Common myeloid progenitor, CD34-positive (primary cell): ENCODE results near the gene ATOSA.

ENCODE experiments used
- CTCF ChIA-PET: fragments of 350-600 bp; sonication (Branson Sonifier 250); formaldehyde crosslinking; loops from one replicate; lab custom pipeline; 2021; ENCODE audit warnings: antibody characterized with exemption; lab: Charles Lee
- POLR2A ChIA-PET: fragments of 350-600 bp; sonication (Branson Sonifier 250); formaldehyde crosslinking; loops from one replicate; lab custom pipeline; 2021; ENCODE audit warnings: antibody characterized with exemption; lab: Charles Lee
- DNase-seq, 3 donors: peaks; one replicate each; pipeline versions ENCODE4 v3.0.0 to v3.0.0-alpha.2; 2013
- H3K27ac ChIP-seq, 2 experiments: 1 replicate in 1 of 2; 2 replicates in 1 of 2; pipeline ENCODE4 v1.7.0; 2013; ENCODE audit warnings: inconsistent platforms in 2 of 2, low read length in 2 of 2, mild to moderate bottlenecking in 2 of 2, low read depth in 1 of 2, moderate library complexity in 1 of 2; ENCODE audit not compliant: severe bottlenecking in 2 of 2, insufficient read depth in 1 of 2, poor library complexity in 1 of 2
- H3K27me3 ChIP-seq, 5 experiments: replicated peaks in 2 of 5; 1 replicate in 3 of 5; 2 replicates in 2 of 5; pipeline versions ENCODE4 v1.6.1 to v1.7.0; 2013; ENCODE audit warnings: low read length in 4 of 5, mild to moderate bottlenecking in 2 of 5, moderate library complexity in 2 of 5, inconsistent platforms in 1 of 5; ENCODE audit not compliant: insufficient read depth in 5 of 5, control insufficient read depth in 4 of 5
- H3K36me3 ChIP-seq, 4 experiments: 1 replicate in 2 of 4; 2 replicates in 2 of 4; pipeline versions ENCODE4 v1.6.1 to v1.7.0; 2013; ENCODE audit warnings: low read length in 3 of 4, control low read depth in 1 of 4, mild to moderate bottlenecking in 1 of 4; ENCODE audit not compliant: control insufficient read depth in 4 of 4, insufficient read depth in 4 of 4
- H3K4me1 ChIP-seq, 4 experiments: 1 replicate in 3 of 4; 2 replicates in 1 of 4; pipeline versions ENCODE4 v1.6.1 to v1.7.1; 2013; ENCODE audit warnings: low read length in 3 of 4, mild to moderate bottlenecking in 3 of 4, control low read depth in 1 of 4, inconsistent platforms in 1 of 4, moderate library complexity in 1 of 4; ENCODE audit not compliant: control insufficient read depth in 4 of 4, insufficient read depth in 4 of 4; ENCODE audit errors: control extremely low read depth in 1 of 4
- H3K4me3 ChIP-seq, 7 experiments: 1 replicate in 4 of 7; 2 replicates in 3 of 7; pipeline versions ENCODE4 v1.5.1 to v1.7.0; 2013; ENCODE audit warnings: mild to moderate bottlenecking in 7 of 7, low read length in 6 of 7, moderate library complexity in 6 of 7, inconsistent platforms in 2 of 7, low read depth in 2 of 7, control low read depth in 1 of 7; ENCODE audit not compliant: insufficient read depth in 4 of 7, control insufficient read depth in 1 of 7; ENCODE audit errors: extremely low read depth in 1 of 7
- H3K9me3 ChIP-seq, 5 experiments: 1 replicate in 4 of 5; 2 replicates in 1 of 5; pipeline versions ENCODE4 v1.6.1 to v1.7.1; 2013; ENCODE audit warnings: low read length in 4 of 5, mild to moderate bottlenecking in 2 of 5, inconsistent platforms in 1 of 5, low read depth in 1 of 5, moderate library complexity in 1 of 5; ENCODE audit not compliant: control insufficient read depth in 4 of 5, insufficient read depth in 2 of 5; ENCODE audit errors: control extremely low read depth in 1 of 5
- WGBS: methylation state at CpG from one replicate; pipeline ENCODE4 v1.1.5; 2013; ENCODE audit not compliant: insufficient coverage; 5-methylcytosine and 5-hydroxymethylcytosine counted together

ATOSA gene

DNA sequence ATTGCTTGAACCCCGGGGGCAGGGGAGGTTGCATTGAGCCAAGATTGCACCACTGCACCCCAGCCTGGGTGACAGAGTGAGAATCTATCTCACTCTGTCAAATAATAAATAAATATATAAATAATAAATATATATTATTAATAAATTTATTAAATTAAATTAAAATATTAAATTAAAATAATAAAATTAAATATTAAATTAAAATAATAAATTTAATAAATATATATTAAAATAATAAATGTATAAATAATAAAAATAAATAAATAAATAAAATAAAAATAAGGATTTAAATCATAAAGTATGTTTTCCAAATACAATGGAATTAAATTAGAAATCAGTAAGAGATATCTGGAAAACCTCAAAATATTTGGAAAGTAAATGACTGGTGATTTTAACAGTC lies 43.3 kb downstream of the ATOSA start:
- CTCF ChIA-PET, result interaction anchor here (1.0 kb wide), 1 partner anchor 95 kb away, joined by 3 read pairs; no protein-coding TSS in a partner anchor
- Histone ChIP-seq H3K4me1 (no peaks in the 10 kb centered on the region), H3K36me3 (peaks cover 0 to 24% (median 10%) of the 10 kb centered on the region in 4 experiments), H3K4me3 (no peak overlapping the region), H3K27ac (no peak overlapping the region), H3K9me3 (no peaks in the 10 kb centered on the region), H3K27me3 (no peaks in the 10 kb centered on the region)
- POLR2A ChIA-PET, result no interaction called here
- 100% methylated on average over 1 of the region's 1 CpG for WGBS
- no peak for DNase-seq
